SK-N-SH treated with all-trans-retinoic acid at 6 μM for 48 hours (cell line): ENCODE measurements around the gene TNKS2.

Source experiments
- ARNTL ChIP-seq: fragments of 450-650 bp; formaldehyde crosslinking; IDR thresholded peaks from 2 replicates; pipeline ENCODE4 v1.5.0; 2020; ENCODE audit warnings: low read depth, mild to moderate bottlenecking, moderate library complexity, borderline replicate concordance
- BACH2 ChIP-seq: fragments of 250-450 bp; sonication (Bioruptor Pico); IDR thresholded peaks from 2 replicates; pipeline ENCODE4 v1.9.0; 2021; ENCODE audit warnings: mild to moderate bottlenecking, borderline replicate concordance
- ISL1 ChIP-seq: fragments of 250-450 bp; sonication (Bioruptor Pico); IDR thresholded peaks from 2 replicates; pipeline ENCODE4 v2.1.2; 2022; ENCODE audit warnings: mild to moderate bottlenecking, moderate library complexity
- PPARA ChIP-seq: fragments of 250-450 bp; sonication (Bioruptor Pico); IDR thresholded peaks from 2 replicates; pipeline ENCODE4 v1.5.0; 2020; ENCODE audit warnings: mild to moderate bottlenecking, borderline replicate concordance
- RARB ChIP-seq: fragments of 250-450 bp; sonication (Bioruptor Pico); IDR thresholded peaks from 2 replicates; pipeline ENCODE4 v1.8.0; 2021; ENCODE audit warnings: mild to moderate bottlenecking, moderate library complexity
- TCF4 ChIP-seq: fragments of 250-450 bp; sonication (Bioruptor Pico); IDR thresholded peaks from 2 replicates; pipeline ENCODE4 v1.8.0; 2021; ENCODE audit warnings: mild to moderate bottlenecking, moderate library complexity, borderline replicate concordance
- ZC3H10 ChIP-seq: fragments of 250-450 bp; sonication (Bioruptor Pico); IDR thresholded peaks from 2 replicates; pipeline ENCODE4 v1.5.1; 2021; ENCODE audit warnings: mild to moderate bottlenecking, moderate library complexity
- ZFP30 ChIP-seq: fragments of 450-650 bp; formaldehyde crosslinking; IDR thresholded peaks from 2 replicates; pipeline ENCODE4 v1.5.0; 2022; ENCODE audit warnings: mild to moderate bottlenecking, moderate library complexity

GRCh38 chr10:91887272-91888076 lies 89.2 kb downstream of the TNKS2 start:
- TF ChIP-seq TCF4 (CRISPR knock-in tag) (no peak), ISL1 (no peak), PPARA (CRISPR knock-in tag) (no peak), ZFP30 (no peak), ARNTL (CRISPR knock-in tag) (no peak), RARB (CRISPR knock-in tag) (no peak), BACH2 (CRISPR knock-in tag) (no peak), ZC3H10 (CRISPR knock-in tag) (no peak)
